Motor neuron (in vitro differentiated cells): ENCODE data around the gene TXNDC15. TPM values are rescaled to one million over a fixed set of nuclear protein-coding genes. Genes with fewer than 3 reads are reported as not detected.
A peak's percentile ranks its signal among the peaks of the same experiment; 100 is the strongest.

Source experiments
- ATAC-seq, 8 experiments: fragments of 200-7000 bp; cut with Tn5 transposase; replicated peaks in 6 of 8; 2 replicates each; pipeline ENCODE4 v1.8.0; 2021; ENCODE audit warnings: mild to moderate bottlenecking in 8 of 8, moderate library complexity in 8 of 8
- H3K27ac ChIP-seq, 2 donors: fragments of 250-450 bp; sonication (Bioruptor Pico); 2 replicates each; pipeline ENCODE4 v1.9.0; 2021; ENCODE audit warnings: antibody characterized with exemption in 2 of 2, mild to moderate bottlenecking in 2 of 2, moderate library complexity in 1 of 2
- H3K4me1 ChIP-seq, 2 donors: fragments of 250-450 bp; sonication (Bioruptor Pico); replicated peaks in 1 of 2; 2 replicates each; pipeline ENCODE4 v1.6.1; 2021; ENCODE audit warnings: antibody characterized with exemption in 2 of 2, mild to moderate bottlenecking in 2 of 2, moderate library complexity in 1 of 2
- H3K4me3 ChIP-seq, 5 donors: fragments of 250-450 bp; sonication (Bioruptor Pico); 2 replicates each; pipeline ENCODE4 v1.9.0; 2021; ENCODE audit warnings: antibody characterized with exemption in 5 of 5, mild to moderate bottlenecking in 5 of 5, moderate library complexity in 4 of 5
- WGBS, 10 experiments: fragments of 450-650 bp; shearing (Covaris generic); methylation state at CpG; one replicate each; pipeline ENCODE4 v1.0.0; 2022; 5-methylcytosine and 5-hydroxymethylcytosine counted together
- in situ Hi-C, 9 experiments: fragments of 400-800 bp; cut with MboI; loops; one replicate each; pipeline ENCODE4 v1.15.0; 2021; ENCODE audit warnings: low sequenced_read_pairs in 9 of 9, low pct_unique_long_range_greater_than_20kb in 2 of 9; ENCODE audit not compliant: unreplicated experiment in 9 of 9
- total RNA-seq, 8 experiments: library from RNA; unstranded; fragments of 300-600 nt; gene quantifications; 2 replicates each; pipeline versions ENCODE4 v1.2.3 to v1.2.4, GENCODE V29; 2022

The TXNDC15 gene
- total RNA-seq, 8 experiments from 2014 or later = 31.3 to 89.6 (median 35.3) TPM

DNA sequence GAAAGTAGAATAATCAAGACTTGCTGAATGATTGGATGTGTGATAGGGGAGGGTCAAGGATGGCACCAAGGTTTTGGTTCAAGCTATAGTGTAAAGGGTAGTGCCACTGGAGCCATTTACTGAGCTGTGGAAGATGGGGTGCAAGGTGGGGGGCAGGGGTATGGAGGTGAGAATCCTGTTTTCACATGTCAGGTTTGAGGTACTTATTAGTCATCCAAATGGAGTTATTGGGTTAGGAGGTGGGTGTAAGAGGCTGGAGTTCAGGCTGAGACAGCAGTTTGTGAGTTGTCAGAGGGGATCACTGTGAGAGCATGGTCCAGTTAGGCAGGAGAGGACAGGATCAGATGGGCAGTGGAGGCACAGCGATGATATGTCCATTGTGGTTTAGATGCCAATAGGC is 39.6 kb downstream of the TXNDC15 start:
- 75 to 100% (median 100%) methylated on average over 1 of the region's 1 CpG; no CpG with 5 or more reads in 5 of the 10 experiments for WGBS, 10 experiments
- no peak for ATAC-seq
- Histone ChIP-seq H3K4me1 (no peaks in the 10 kb centered on the region), H3K4me3 (no peak overlapping the region), H3K27ac (no peak overlapping the region)
- in situ Hi-C loops = no loop called here

DNA sequence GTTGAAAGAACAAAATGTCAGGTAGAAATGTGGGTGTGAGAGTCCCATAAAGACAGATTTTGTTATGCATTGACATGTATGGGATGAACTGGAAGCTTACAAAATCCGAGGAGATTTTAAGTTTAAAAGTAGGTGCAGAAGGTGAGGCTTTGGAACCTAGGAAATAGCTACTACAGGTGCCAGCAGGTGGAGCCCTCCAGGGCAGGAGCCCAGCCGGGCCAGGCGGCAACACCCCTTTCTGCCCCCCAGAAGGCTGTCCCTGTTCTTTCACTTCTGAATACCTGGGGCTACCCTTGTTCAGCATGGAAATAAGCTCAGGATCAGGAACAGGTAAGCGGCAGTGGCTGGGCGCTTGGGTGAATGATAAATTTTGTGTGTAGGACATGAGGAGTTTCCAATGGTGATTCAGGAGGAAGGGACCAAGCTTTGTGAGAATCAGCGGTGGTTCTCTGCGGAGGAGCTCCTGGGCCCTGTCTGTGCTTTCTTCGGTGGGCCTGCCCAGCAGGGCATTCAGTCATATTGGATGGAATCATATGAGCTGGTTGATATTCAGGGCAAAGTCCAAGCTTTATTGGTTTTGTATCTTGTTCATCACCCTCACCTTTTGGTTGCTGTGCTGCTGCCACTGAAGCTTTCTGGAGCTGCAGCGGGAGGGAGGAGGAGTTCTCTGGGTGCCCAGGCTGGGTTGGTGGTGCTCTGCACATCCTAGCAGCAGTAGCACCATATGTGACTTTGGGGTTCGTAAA is 43.1 kb downstream of the TXNDC15 start:
- Histone ChIP-seq H3K4me3 (no peak overlapping the region), H3K4me1 (no peaks in the 10 kb centered on the region), H3K27ac (no peak overlapping the region)
- WGBS, 10 experiments = 80 to 100% (median 92%) methylated on average over 1 to 9 of the region's 10 CpGs; no CpG with 5 or more reads in 2 of the 10 experiments
- in situ Hi-C loops = no loop called here
- no peak for ATAC-seq

DNA sequence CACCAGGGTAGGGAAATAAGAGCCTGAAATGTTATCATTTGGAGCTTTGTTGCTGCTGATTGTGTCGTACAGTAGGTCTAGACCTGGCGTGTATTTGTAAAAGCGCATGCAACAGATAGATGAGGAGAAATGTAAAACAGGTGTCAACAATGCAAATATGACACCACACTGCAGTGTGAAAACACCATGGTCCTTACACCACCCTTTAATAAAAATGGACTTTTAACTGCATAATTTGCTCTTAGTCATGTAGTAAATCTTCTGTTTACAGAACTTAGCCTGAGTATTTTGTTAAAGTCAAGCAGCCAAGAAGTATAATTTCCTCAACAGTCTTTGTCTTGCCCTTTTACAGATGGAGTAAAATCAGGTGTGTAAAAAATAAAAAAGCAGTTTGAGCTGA is 44.7 kb downstream of the TXNDC15 start:
- in situ Hi-C loops = no loop called here
- Histone ChIP-seq H3K27ac (no peak overlapping the region), H3K4me3 (no peak overlapping the region), H3K4me1 (no peaks in the 10 kb centered on the region)
- ATAC-seq = peak in 1 of 8 experiments; percentile 69
- WGBS, 10 experiments = 50 to 100% (median 89%) methylated on average over 1 to 3 of the region's 3 CpGs; no CpG with 5 or more reads in 3 of the 10 experiments

DNA sequence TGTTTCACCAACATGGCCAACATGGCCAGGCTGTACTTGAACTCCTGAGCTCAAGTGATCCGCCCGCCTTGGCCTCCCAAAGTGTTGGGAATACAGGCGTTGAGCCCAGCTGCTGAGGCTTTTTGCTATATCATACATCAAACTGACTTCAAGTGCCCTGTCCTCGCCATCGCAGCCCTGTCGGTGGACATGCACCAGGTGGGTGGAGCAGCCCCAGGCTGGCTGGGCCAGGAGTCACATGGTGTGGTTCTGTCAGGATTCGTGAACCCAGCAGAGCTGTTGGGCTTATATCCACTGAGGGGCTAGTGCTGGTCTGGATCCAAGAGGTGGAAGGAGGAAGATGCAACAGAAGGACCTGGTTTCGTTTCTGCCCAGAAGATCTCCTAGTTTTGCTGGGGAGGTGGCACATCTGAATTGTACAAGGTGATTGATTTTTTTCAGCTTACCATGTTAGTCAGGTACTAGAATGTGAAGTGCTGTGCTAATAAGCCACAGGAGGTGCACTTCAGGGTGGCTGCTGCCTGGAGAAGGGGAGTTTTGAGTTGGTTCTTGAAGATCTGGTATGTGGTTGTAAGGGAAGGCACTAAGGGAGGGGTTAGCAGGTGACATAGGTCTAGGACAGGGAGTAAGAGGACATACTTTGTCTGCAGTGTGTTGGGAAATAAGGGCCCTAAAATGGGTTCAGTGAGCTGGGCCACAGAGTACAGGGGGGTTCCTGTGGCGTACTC is 46.8 kb downstream of the TXNDC15 start:
- ATAC-seq = no peak
- H3K27ac ChIP-seq = no peak overlapping the region
- in situ Hi-C loops = no loop called here
- no peaks in the 10 kb centered on the region for H3K4me1 ChIP-seq
- WGBS, 10 experiments = 78 to 100% (median 83%) methylated on average over 1 to 4 of the region's 9 CpGs; no CpG with 5 or more reads in 4 of the 10 experiments
- H3K4me3 ChIP-seq = no peak overlapping the region

DNA sequence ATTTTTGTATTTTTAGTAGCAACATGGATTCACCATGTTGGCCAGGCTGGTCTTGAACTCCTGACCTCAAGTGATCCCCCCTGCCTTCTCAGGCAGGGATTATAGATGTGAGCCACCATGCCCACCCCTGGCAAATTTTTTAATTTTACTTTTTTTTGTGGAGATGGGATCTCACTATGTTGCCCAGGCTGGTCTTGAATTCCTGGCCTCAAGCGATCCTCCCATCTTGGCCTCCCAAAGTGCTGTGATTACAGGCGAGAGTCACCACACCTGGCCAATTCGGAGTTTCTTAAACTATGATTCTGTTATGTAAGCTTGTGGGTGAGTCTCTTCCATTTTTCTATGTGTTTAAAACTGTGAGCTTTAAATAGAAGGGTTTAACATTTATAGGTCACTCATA is 58.3 kb downstream of the TXNDC15 start:
- 94 to 100% (median 100%) methylated on average over 1 to 2 of the region's 3 CpGs; no CpG with 5 or more reads in 4 of the 10 experiments for WGBS, 10 experiments
- ATAC-seq = no peak

DNA sequence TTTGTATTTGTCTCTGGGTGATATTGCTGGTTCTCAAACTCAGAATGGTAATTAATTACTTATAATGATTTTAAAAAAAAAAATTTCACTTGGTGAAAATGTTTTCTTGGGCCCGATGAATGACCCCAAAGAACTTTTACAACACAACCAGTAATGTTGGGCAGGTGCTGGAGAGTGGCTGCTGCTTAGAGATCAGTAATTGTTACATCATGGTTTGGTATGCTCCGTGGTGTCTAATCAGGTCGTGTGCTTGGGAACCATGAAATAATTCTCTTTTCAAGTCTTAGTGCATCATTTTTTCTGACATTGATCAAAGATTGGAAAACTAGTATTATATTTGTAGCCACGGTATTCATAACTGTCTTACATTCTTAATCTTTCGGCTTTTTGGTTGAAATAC is 60.0 kb downstream of the TXNDC15 start:
- 81 to 100% (median 93%) methylated on average over 2 to 5 of the region's 5 CpGs for WGBS, 10 experiments
- H3K4me3 ChIP-seq = no peak overlapping the region
- no peak for ATAC-seq
- in situ Hi-C loops = no loop called here
- no peak overlapping the region for H3K27ac ChIP-seq
- no peaks in the 10 kb centered on the region for H3K4me1 ChIP-seq

More for the DNA sequence above, 58.3 kb downstream of the TXNDC15 start:
- H3K4me1 ChIP-seq = no peaks in the 10 kb centered on the region
- no peak overlapping the region for H3K27ac ChIP-seq
- in situ Hi-C loops = no loop called here
- H3K4me3 ChIP-seq = no peak overlapping the region

DNA sequence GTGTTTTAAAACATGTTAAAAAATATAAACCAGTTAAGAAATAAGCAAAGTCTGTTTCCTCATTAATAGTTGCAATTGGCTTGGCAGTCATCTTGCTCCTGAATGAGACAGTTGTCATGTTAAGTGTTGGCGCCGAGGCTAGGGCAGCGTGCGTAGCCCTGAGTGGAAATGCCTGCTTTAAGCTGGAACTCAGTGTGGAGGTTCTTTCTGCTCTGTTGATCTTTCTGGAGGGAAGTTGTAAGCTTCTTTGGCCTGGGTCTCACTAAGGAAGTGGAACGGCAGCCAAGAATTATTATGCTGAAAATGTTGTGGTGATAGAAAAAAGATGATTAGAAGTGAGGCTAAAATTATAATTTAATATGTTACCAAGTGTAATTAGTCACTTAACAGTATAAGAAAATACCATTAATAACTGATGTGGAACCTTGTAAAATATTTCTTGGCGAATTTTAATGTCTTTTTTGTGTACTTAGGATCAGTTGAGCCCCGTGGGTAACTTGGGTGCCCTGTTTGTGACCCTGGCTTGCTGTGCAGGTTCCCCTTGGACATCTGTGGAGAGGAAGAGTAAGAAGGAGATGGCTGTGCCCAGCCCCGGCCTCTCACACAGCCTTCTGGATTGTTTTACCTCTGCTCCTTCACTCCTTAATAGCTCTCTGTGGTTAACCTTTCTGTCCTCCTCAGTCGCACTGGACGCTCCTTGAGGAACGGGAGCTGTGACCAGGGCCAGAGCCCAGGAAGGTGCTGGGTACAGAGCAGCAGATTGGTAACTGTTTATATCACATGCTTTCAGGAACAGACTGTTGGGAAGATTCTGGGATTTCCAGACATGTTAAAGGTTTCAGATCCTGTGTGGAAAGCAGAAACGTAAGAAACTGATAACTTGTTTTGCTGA is 61.8 kb downstream of the TXNDC15 start:
- no peak for ATAC-seq
- 61 to 97% (median 82%) methylated on average over 3 to 9 of the region's 12 CpGs; no CpG with 5 or more reads in 1 of the 10 experiments for WGBS, 10 experiments

DNA sequence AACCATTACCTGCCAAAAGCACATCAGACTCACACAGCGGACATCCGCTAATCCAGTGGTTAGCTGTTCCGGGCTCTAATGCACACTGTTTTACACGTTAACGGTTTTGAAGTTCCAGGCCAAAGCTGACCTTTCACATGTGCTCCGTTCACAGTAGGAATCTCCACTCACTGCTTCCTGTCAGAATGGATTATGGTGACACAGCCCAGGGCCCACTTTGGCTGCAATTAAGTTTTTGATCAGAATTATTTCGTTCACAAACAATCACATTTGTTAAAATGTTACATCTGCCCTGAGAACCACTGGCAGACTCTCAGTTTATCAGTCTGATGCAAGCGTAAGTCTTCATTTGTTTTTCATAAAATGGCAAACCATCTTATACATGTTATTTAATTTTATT is 63.4 kb downstream of the TXNDC15 start:
- WGBS, 10 experiments = 85 to 100% (median 95%) methylated on average over 2 to 8 of the region's 8 CpGs
- Histone ChIP-seq H3K4me1 (no peaks in the 10 kb centered on the region), H3K27ac (no peak overlapping the region), H3K4me3 (no peak overlapping the region)
- ATAC-seq = no peak
- in situ Hi-C loops = no loop called here

More for the DNA sequence above, 61.8 kb downstream of the TXNDC15 start:
- H3K4me3 ChIP-seq = no peak overlapping the region
- H3K27ac ChIP-seq = no peak overlapping the region
- no peaks in the 10 kb centered on the region for H3K4me1 ChIP-seq
- in situ Hi-C loops = no loop called here

DNA sequence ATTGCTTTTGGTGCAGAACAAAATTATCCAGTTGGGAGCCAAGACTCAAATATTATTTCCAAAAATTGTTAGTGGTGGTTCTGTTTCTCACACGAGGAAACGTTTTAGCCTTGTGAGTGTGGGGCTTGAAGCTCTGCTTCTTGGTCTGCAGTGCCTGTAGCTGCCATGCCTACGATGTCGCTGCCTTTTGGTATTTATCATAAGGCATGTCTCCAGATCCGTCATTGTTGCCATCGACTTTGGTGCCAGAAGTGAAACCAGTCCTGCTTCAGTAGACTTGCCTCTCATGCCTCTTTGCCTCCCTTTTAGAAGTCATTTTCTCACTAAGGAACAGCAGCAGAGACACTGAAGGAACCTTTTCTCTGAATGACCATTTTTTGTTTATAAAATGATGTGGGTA is 63.9 kb downstream of the TXNDC15 start:
- H3K27ac ChIP-seq = no peak overlapping the region
- H3K4me3 ChIP-seq = no peak overlapping the region
- in situ Hi-C loops = no loop called here
- ATAC-seq = no peak
- WGBS, 10 experiments = 39 to 100% (median 88%) methylated on average over 1 to 6 of the region's 6 CpGs; no CpG with 5 or more reads in 1 of the 10 experiments
- H3K4me1 ChIP-seq = no peaks in the 10 kb centered on the region

DNA sequence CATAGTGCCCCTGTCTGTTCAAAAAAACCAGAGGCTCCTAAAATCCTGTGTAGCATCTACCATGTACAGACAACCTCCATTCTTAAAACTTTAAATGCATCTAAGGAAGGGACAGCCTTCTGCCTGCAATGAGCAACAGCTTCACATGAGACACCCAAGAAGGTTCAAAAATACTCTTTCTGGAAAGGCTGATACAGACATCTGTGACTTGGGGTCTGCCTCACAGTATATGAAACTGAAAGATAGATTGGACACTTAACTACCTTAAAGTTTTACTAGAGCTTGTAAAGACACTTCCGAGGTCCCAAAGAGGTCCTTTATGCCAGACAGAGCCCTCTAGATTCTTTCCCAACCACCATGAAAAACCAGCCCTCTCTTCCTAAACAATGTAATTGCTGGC is 65.3 kb downstream of the TXNDC15 start:
- Histone ChIP-seq H3K27ac (no peak overlapping the region), H3K4me1 (no peaks in the 10 kb centered on the region), H3K4me3 (no peak overlapping the region)
- WGBS, 10 experiments = 80 to 100% (median 100%) methylated on average over 1 of the region's 1 CpG; no CpG with 5 or more reads in 5 of the 10 experiments
- no peak for ATAC-seq
- in situ Hi-C loops = no loop called here

DNA sequence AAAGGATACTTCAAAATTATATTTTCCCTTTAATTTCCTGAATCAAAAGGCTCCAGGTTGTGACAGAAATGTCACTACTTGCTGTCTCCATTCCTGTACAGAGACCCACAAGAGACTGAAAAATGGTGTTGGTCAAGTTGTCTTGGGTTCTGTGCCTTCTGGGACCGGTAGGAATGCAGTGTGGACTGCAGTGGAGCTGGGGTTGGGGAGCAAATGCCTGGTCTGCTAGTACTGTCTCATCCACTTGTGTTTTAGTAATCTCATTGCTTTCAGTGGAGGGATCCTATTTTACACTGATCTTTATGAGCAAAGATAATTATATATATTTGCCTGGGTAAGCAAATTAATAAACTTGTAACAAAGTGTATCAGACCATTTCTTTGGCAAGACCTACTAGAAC is 69.4 kb downstream of the TXNDC15 start:
- in situ Hi-C loops = no loop called here
- 60 to 100% (median 80%) methylated on average over 1 of the region's 1 CpG; no CpG with 5 or more reads in 6 of the 10 experiments for WGBS, 10 experiments
- no peak for ATAC-seq
- Histone ChIP-seq H3K4me3 (no peak overlapping the region), H3K27ac (no peak overlapping the region), H3K4me1 (no peaks in the 10 kb centered on the region)

DNA sequence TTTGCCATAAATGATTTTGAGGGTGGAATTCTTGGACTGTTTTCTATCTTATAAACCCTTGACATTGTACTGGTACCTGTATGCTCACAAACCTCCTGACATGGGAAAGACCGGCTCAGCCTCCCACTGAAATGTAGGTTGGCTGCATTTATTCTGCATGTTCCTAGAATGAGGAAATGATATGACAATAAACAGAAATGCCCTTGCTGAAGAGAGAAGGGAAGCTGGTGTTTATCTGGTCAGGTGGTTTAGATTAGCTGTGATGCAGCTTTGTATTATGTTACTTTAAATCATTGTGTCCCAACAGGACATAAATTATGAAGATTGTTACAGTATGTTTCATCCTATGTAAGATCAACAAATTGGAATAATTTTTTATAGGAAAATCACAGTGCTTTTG is 70.5 kb downstream of the TXNDC15 start:
- Histone ChIP-seq H3K4me3 (no peak overlapping the region), H3K4me1 (no peaks in the 10 kb centered on the region), H3K27ac (no peak overlapping the region)
- 0 to 100% (median 80%) methylated on average over 1 of the region's 1 CpG; no CpG with 5 or more reads in 2 of the 10 experiments for WGBS, 10 experiments
- in situ Hi-C loops = no loop called here
- ATAC-seq = peak in 5 of 8 experiments; percentile 26 to 77 (median 62)

DNA sequence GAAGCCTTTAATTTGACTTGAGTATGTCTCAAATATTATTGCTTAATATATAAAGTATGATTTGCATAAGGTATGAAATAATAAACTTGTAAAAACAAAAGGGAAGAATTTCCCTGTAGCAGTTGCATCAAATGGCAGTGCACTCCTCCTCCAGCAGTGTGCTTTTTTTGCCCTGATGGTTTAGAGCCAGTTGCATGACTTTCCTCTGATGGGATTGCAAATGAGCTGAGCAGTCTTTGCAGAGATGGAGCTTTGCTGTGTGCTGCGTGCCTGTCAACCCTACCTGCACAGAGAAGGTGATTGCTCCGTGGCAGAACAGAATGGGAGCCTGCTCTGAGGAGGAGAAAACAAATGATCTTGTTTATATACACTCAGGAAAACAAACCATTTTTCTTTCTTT is 70.9 kb downstream of the TXNDC15 start:
- in situ Hi-C loops = no loop called here
- no peaks in the 10 kb centered on the region for H3K4me1 ChIP-seq
- no peak overlapping the region for H3K4me3 ChIP-seq
- no peak overlapping the region for H3K27ac ChIP-seq
- WGBS, 10 experiments = 17 to 100% (median 43%) methylated on average over 1 to 2 of the region's 2 CpGs; no CpG with 5 or more reads in 4 of the 10 experiments
- ATAC-seq = peak in 6 of 8 experiments; percentile 43 to 85 (median 66)
